Measurements from ENCODE around the gene IL27RA. TPM values are rescaled to one million over a fixed set of nuclear protein-coding genes. Genes with fewer than 3 reads are reported as not detected.

IL27RA gene
- total RNA-seq, 1 donor from 2014 or later: 4.0 TPM

DNA sequence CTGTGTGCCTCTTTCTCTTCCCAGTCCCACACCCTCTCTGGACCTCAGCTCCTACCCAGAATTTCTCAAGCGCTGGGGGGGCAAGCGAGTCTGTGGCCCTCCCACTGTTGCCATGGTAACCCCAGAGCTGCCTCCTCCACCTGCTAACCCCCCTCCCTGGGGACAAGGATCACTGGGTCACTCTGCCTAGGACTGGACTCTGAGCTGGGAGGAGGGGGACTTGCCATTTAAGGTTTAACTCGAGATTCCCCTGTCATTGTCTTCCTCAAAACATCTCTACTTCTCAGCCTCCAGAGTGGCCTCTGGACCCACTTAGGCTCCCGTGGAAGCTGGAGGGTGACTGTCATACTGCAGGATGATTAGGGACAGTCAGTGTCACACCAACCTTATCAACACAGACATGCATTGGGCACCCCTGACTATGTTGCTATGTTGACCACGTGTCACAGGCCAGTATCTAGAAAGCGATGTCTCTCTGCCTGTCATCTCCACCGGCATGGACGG lies 28.1 kb downstream of the IL27RA start:
- Histone ChIP-seq H3K4me1 (peaks cover 18% of the 10 kb centered on the region), H3K9me3 (replicated peaks) (no peaks in the 10 kb centered on the region), H3K27ac (replicated peaks) (no peak overlapping the region), H3K27me3 (ENCODE audit: low read depth) (peaks cover 69% of the 10 kb centered on the region), H3K4me3 (no peak overlapping the region), H3K36me3 (no peaks in the 10 kb centered on the region)
- TF ChIP-seq CTCF (IDR thresholded peaks at IDR 0.05; ENCODE audit: borderline replicate concordance): no peak
- no peak for DNase-seq
- intact Hi-C loops (cut with micrococcal nuclease): no loop called here

GRCh38 chr19:14061081-14061749 lies 29.7 kb downstream of the IL27RA start:
- no peak overlapping the region for H3K27ac ChIP-seq (replicated peaks)
- H3K4me3 ChIP-seq: no peak overlapping the region
- peaks cover 68% of the 10 kb centered on the region for H3K27me3 ChIP-seq (ENCODE audit: low read depth)
- intact Hi-C loops (cut with micrococcal nuclease): no loop called here
- H3K36me3 ChIP-seq: no peaks in the 10 kb centered on the region
- no peak for TF ChIP-seq CTCF (IDR thresholded peaks at IDR 0.05; ENCODE audit: borderline replicate concordance)
- H3K9me3 ChIP-seq (replicated peaks): no peaks in the 10 kb centered on the region
- no peak for DNase-seq
- peaks cover 18% of the 10 kb centered on the region for H3K4me1 ChIP-seq

DNA sequence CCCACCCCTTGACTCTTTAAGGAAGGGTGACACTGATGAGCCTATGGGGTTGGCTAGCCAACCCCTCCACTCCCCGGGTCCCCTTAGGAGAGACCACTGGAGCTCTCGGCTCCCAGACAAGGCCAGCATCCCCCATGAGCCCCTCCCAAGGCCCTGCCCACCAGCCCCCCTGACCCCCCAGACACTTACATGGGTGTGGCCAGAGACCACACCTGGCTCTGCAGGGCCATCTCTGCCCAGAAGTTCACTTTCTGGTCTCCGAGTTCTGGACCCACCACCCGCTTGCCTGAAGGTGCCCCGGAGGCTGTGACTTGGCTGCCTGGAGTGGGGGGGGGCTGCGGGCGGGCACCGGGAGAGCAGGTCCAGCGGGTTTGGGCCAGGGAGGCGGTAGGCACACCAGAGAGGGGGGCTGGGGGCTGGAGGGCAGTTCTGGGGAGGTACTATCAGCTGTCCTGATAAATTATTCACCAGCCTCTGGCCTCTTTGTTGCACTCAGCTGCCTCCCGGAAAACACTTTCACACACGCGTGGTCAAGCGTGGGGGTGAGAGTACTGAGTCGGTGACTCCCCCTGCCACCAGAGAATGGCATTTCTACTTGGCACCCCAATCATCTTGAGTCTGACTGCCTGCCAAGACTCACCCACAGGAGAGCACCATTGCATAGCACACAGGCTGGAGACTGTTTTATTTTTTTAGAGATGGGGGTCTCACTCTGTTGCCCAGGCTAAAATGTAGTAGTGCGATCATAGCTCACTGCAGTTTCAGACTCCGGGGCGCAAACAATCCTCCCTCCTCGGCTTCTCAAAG lies 30.4 kb downstream of the IL27RA start, which contains the start of gene PALM3:
Gene PALM3 (minus strand): TSS at position 326 of the 807 bp plus-strand sequence. CDS start 96 bp downstream, at position 230.
- no peak for DNase-seq
- Histone ChIP-seq H3K27me3 (ENCODE audit: low read depth) (peaks cover 64% of the 10 kb centered on the region), H3K36me3 (no peaks in the 10 kb centered on the region), H3K4me3 (no peak within 1 kb of the TSS), H3K27ac (replicated peaks) (no peak within 1 kb of the TSS), H3K9me3 (replicated peaks) (no peaks in the 10 kb centered on the region), H3K4me1 (peaks cover 18% of the 10 kb centered on the region)
- TF ChIP-seq CTCF (IDR thresholded peaks at IDR 0.05; ENCODE audit: borderline replicate concordance): no peak
- intact Hi-C loops (cut with micrococcal nuclease): no loop called here

- TF ChIP-seq CTCF (IDR thresholded peaks at IDR 0.05; ENCODE audit: borderline replicate concordance): no peak
- H3K27ac ChIP-seq (replicated peaks): no peak overlapping the region
Measured at GRCh38 chr19:14062558-14062855, 30.9 kb downstream of the IL27RA start.

DNA sequence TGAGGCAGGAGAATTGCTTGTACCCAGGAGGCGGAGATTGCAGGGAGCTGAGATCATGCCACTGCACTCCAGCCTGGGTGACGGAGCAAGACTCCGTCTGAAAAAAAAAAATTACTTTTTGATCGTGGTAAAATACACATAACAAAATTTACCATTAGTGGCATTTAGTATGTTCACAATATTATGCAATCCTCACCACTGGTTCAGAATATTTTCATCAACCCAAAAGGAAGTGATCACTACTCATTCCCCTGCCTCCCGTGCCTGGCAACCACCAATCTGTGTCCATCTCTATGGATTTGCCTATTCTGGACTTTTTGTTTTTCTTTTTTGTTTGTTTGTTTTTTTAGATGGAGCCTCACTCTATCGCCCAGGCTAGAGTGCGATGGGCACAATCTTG lies 31.5 kb downstream of the IL27RA start:
- TF ChIP-seq CTCF (IDR thresholded peaks at IDR 0.05; ENCODE audit: borderline replicate concordance): no peak
- intact Hi-C loops (cut with micrococcal nuclease): no loop called here

More at GRCh38 chr19:14062558-14062855, 30.9 kb downstream of the IL27RA start:
- Histone ChIP-seq H3K27me3 (ENCODE audit: low read depth) (peaks cover 58% of the 10 kb centered on the region), H3K9me3 (replicated peaks) (no peaks in the 10 kb centered on the region), H3K36me3 (no peaks in the 10 kb centered on the region), H3K4me3 (no peak overlapping the region), H3K4me1 (peaks cover 13% of the 10 kb centered on the region)
- intact Hi-C loops (cut with micrococcal nuclease): no loop called here
- no peak for DNase-seq

More for the DNA sequence above, 31.5 kb downstream of the IL27RA start:
- H3K4me3 ChIP-seq: no peak overlapping the region
- no peaks in the 10 kb centered on the region for H3K9me3 ChIP-seq (replicated peaks)
- DNase-seq: no peak
- H3K27me3 ChIP-seq (ENCODE audit: low read depth): peaks cover 52% of the 10 kb centered on the region
- peaks cover 8% of the 10 kb centered on the region for H3K4me1 ChIP-seq
- H3K27ac ChIP-seq (replicated peaks): no peak overlapping the region
- no peaks in the 10 kb centered on the region for H3K36me3 ChIP-seq
